Fibroblast of the aortic adventitia (primary cell): Measurements from ENCODE around the gene DHX40. TPM values are rescaled to one million over a fixed set of nuclear protein-coding genes. Genes with fewer than 3 reads are reported as not detected.
"Not testable (repeated sequence)": the region's sequence is repeated elsewhere in the genome, so short reads cannot be mapped to it uniquely, and the experiment has no call there.

Experiments
- DNase-seq: peaks from one replicate; pipeline ENCODE4 v3.0.0-alpha.2; 2010; ENCODE audit warnings: low read depth
- H3K4me3 ChIP-seq: 2 replicates; pipeline ENCODE4 v1.5.1; 2011; ENCODE audit warnings: low read depth, mild to moderate bottlenecking, control low read depth, low read length, moderate library complexity
- CTCF ChIP-seq: IDR thresholded peaks from 2 replicates; pipeline ENCODE4 v1.5.1; 2011; ENCODE audit warnings: mild to moderate bottlenecking, low read length, control low read depth, inconsistent platforms; ENCODE audit not compliant: insufficient read depth
- total RNA-seq: library from RNA; depleted of rRNA; stranded (reverse); fragments of >200 nt; gene quantifications from 2 replicates; pipeline ENCODE4 v1.2.3, GENCODE V29; 2012; ENCODE audit warnings: low replicate concordance

DHX40 gene
- total RNA-seq, 1 donor = 68.5 TPM

DNA sequence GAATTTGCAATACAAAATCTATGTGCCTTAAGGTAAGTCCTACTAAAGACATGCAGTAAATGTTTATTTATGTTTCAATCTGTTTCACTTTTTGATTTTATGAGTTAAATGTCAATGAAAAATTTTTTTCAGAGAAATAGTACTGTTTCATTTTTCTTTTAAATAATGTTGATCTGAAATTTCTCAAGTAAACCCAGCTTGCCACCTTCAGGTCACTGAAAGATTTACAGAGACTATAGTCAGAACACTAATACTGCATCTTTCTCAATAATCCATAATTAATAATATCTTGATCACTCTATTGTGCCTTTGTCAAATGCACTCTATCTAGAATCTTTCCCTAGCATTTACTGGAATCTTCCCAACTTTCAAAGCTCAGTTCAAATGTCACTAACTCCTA, 6.5 kb upstream of the DHX40 start:
- H3K4me3 ChIP-seq = no peak overlapping the region
- peak; percentile 48 for TF ChIP-seq CTCF
- DNase-seq = peak; percentile 56

DNA sequence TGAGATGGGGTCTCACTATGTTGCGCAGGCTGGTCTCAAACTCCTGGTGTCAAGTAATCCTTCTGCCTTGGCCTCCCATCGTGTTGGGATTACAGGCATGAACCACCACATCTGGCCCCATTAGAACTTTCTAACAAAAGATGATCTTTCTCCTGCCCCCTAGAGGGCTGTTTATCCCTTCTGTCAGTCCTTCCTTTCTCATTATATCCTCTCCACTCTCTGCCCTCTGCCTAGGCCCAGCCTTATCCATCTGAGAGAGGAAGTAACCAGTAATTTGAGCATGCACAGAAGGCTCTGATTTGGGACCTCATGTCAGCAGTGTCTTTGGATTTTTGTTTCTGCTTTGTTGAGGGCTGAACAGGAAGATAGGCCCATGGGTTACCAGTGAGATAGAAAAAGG, 4.4 kb upstream of the DHX40 start:
- TF ChIP-seq CTCF = peak; percentile 39
- DNase-seq = peak; percentile 14
- H3K4me3 ChIP-seq = no peak overlapping the region

DNA sequence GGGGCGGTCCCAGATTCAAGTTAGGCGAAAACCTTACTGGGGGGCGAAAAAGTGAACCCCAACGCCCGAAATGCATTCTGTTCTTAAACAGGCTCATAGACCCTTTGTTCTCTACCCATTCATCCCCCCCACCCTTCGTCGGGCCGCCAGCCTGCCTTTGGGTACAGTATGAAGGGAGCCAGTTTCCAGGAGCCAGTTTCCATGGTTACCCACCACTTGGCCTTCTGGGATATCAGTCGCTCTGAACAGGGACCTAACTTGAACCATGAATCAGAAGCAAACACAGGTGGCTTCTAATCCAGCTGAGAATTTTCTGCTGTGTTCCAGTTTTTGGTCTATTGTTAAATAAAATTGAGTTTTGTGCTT, 532 bp downstream of the DHX40 start:
- TF ChIP-seq CTCF = no peak
- DNase-seq = peak; percentile 78
- H3K4me3 ChIP-seq = peak overlapping the region; percentile 100

GRCh38 chr17:59569151-59569550, 3.7 kb downstream of the DHX40 start:
- H3K4me3 ChIP-seq, DNase-seq: not testable (repeated sequence)

DNA sequence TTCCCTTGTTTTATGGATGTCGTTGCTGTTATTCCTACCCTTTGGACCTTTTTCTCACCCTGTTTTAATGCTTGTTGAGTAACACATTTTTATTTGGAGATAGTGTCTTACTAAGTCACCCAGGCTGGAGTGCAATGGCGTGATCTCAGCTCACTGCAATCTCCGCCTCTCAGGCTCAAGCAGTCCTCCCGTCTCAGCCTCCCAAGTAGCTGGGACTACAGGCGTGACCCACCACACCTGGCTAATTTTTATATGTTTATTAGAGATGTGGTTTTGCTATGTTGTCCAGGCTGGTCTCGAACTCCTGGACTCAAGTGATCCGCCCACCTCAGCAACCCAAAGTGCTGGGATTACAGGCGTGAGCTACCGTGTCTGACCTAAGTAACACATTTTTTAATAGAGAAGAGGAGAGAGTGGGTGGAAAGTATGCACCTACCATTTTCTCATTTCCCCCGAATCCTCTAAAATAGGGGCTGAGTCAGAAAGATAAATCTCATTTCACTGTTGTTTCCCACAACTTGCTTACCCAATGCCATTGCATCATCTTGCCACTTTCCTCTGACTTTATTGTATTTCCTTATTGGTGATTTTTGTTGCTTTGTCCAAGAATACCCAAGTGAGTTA, 7.0 kb downstream of the DHX40 start:
- no peak overlapping the region for H3K4me3 ChIP-seq
- DNase-seq = peak; percentile 33
- no peak for TF ChIP-seq CTCF

DNA sequence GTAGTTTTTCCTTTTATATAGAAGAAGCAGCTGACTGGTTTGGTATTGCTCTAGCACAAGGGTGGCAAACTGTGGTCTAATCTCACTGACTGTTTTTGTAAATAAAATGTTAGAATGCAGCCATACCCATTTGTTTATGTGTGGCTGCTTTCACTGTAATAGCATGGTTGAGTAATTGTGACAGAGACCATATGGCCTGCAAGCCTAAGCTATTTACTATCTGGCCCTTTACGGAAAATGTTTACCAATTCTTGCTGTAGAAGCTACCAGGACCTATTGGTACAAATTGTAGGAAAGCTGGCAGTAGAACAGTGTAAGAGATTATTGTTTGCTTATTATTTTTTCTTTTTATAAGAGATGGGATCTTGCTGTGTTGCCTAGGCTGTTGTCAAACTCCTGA, 18.8 kb downstream of the DHX40 start:
- H3K4me3 ChIP-seq, DNase-seq: not testable (repeated sequence)

- H3K4me3 ChIP-seq = no peak overlapping the region
- no peak for DNase-seq
- no peak for TF ChIP-seq CTCF
These were observed 34.8 kb downstream of the DHX40 start for GRCh38 chr17:59600169-59600568.

GRCh38 chr17:59601130-59601529, 35.7 kb downstream of the DHX40 start:
- TF ChIP-seq CTCF = no peak
- DNase-seq = no peak
- no peak overlapping the region for H3K4me3 ChIP-seq
